Measurements from ENCODE around the gene NPDC1. TPM values are rescaled to one million over a fixed set of nuclear protein-coding genes. Genes with fewer than 3 reads are reported as not detected.

NPDC1 gene
- total RNA-seq, 1 experiment from 2014 or later, result not detected

DNA sequence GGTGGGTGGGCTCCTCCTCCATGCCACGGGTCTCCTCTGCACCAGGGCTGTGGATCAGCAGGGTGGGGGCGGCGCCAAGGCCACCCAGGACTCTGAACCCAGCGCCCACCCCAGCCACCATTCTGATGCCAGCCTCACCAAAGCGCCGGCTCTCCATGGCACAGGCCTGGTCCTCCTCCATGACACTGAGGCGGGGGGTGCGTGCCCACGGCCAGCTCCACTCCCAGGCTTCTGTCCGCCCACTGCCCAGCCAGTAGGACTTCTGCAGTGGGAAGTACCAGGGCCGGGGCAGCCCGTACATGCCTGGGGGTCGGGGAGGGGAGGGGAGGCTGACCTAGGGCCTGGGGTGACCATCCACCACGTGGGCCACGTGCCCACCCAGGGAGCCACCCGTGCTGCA lies 29.5 kb downstream of the NPDC1 start:
- no peak for DNase-seq (ENCODE audit: low read depth in 1 of 2, low spot score in 2 of 2)
- H3K36me3 ChIP-seq, result no peaks in the 10 kb centered on the region
- no peak overlapping the region for H3K4me3 ChIP-seq
- no peak overlapping the region for H3K27ac ChIP-seq
- no peaks in the 10 kb centered on the region for H3K27me3 ChIP-seq (replicated peaks)
- H3K9me3 ChIP-seq (replicated peaks), result no peaks in the 10 kb centered on the region
- no peaks in the 10 kb centered on the region for H3K4me1 ChIP-seq (replicated peaks)

- Histone ChIP-seq H3K27ac (no peak overlapping the region), H3K36me3 (no peaks in the 10 kb centered on the region), H3K4me1 (replicated peaks) (no peaks in the 10 kb centered on the region), H3K4me3 (no peak overlapping the region), H3K9me3 (replicated peaks) (no peaks in the 10 kb centered on the region), H3K27me3 (replicated peaks) (no peaks in the 10 kb centered on the region)
- DNase-seq (ENCODE audit: low read depth in 1 of 2, low spot score in 2 of 2), result no peak
Observed at GRCh38 chr9:137015976-137016375, 30.0 kb downstream of the NPDC1 start.

DNA sequence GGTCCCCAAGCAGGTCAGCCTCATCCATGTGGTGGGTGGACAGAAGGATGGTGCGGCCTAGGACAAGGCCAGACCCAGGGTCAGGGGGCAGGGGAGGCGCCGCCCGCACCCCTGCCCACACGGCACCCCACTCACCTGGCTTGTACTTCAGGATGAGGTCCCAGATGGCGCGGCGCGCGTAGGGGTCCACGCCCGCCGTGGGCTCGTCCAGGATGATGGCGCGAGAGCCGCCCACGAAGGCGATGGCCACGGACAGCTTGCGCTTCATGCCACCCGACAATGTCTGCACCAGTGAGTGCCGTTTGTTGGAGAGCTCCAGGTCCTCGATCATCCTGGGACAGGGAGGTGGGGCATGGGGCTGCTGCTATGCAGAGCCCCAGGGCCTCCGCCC lies 30.4 kb downstream of the NPDC1 start:
- Histone ChIP-seq H3K9me3 (replicated peaks) (no peaks in the 10 kb centered on the region), H3K4me3 (no peak overlapping the region)

GRCh38 chr9:137014776-137015539 lies 31.0 kb downstream of the NPDC1 start:
- H3K9me3 ChIP-seq (replicated peaks), result no peaks in the 10 kb centered on the region
- H3K36me3 ChIP-seq, result no peaks in the 10 kb centered on the region
- no peak for DNase-seq (ENCODE audit: low read depth in 1 of 2, low spot score in 2 of 2)
- no peaks in the 10 kb centered on the region for H3K4me1 ChIP-seq (replicated peaks)
- no peak overlapping the region for H3K27ac ChIP-seq
- no peak overlapping the region for H3K4me3 ChIP-seq
- no peaks in the 10 kb centered on the region for H3K27me3 ChIP-seq (replicated peaks)

More for the DNA sequence above, 30.4 kb downstream of the NPDC1 start:
- H3K27ac ChIP-seq, result no peak overlapping the region
- H3K27me3 ChIP-seq (replicated peaks), result no peaks in the 10 kb centered on the region
- DNase-seq (ENCODE audit: low read depth in 1 of 2, low spot score in 2 of 2), result no peak
- H3K36me3 ChIP-seq, result no peaks in the 10 kb centered on the region
- H3K4me1 ChIP-seq (replicated peaks), result no peaks in the 10 kb centered on the region

- DNase-seq (ENCODE audit: low read depth in 1 of 2, low spot score in 2 of 2), result no peak
- no peaks in the 10 kb centered on the region for H3K4me1 ChIP-seq (replicated peaks)
- no peaks in the 10 kb centered on the region for H3K9me3 ChIP-seq (replicated peaks)
- no peaks in the 10 kb centered on the region for H3K27me3 ChIP-seq (replicated peaks)
- no peak overlapping the region for H3K27ac ChIP-seq
- H3K4me3 ChIP-seq, result no peak overlapping the region
- H3K36me3 ChIP-seq, result no peaks in the 10 kb centered on the region
Observed at GRCh38 chr9:137014166-137014565, 31.8 kb downstream of the NPDC1 start.

DNA sequence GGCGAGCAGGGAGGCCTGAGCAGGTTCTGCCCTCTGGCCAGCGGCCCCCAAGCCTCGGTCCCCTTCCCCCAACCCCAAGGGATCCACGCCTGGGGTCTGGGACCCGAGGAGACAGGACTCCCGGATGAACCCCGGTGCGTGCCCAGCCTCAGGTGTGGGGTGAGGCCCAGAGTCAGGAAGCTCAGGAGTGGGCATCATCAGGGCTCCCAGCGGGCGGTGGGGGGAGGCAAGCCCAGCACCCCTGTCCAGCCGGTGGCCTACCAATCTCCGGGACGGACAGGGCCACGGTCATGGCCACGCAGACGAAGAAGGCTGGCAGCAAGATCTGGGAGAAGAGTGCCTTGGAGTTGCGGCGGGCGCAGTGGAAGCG lies 32.4 kb downstream of the NPDC1 start:
- Histone ChIP-seq H3K9me3 (replicated peaks) (no peaks in the 10 kb centered on the region), H3K27ac (no peak overlapping the region), H3K36me3 (no peaks in the 10 kb centered on the region), H3K4me1 (replicated peaks) (no peaks in the 10 kb centered on the region), H3K4me3 (no peak overlapping the region), H3K27me3 (replicated peaks) (no peaks in the 10 kb centered on the region)
- DNase-seq (ENCODE audit: low read depth in 1 of 2, low spot score in 2 of 2), result no peak

GRCh38 chr9:137012694-137013570 lies 33.0 kb downstream of the NPDC1 start:
- no peak for DNase-seq (ENCODE audit: low read depth in 1 of 2, low spot score in 2 of 2)
- no peak overlapping the region for H3K27ac ChIP-seq
- H3K9me3 ChIP-seq (replicated peaks), result no peaks in the 10 kb centered on the region
- no peak overlapping the region for H3K4me3 ChIP-seq
- H3K36me3 ChIP-seq, result no peaks in the 10 kb centered on the region
- no peaks in the 10 kb centered on the region; the same call in 1 of the 2 replicates for H3K4me1 ChIP-seq (replicated peaks)
- no peaks in the 10 kb centered on the region for H3K27me3 ChIP-seq (replicated peaks)

DNA sequence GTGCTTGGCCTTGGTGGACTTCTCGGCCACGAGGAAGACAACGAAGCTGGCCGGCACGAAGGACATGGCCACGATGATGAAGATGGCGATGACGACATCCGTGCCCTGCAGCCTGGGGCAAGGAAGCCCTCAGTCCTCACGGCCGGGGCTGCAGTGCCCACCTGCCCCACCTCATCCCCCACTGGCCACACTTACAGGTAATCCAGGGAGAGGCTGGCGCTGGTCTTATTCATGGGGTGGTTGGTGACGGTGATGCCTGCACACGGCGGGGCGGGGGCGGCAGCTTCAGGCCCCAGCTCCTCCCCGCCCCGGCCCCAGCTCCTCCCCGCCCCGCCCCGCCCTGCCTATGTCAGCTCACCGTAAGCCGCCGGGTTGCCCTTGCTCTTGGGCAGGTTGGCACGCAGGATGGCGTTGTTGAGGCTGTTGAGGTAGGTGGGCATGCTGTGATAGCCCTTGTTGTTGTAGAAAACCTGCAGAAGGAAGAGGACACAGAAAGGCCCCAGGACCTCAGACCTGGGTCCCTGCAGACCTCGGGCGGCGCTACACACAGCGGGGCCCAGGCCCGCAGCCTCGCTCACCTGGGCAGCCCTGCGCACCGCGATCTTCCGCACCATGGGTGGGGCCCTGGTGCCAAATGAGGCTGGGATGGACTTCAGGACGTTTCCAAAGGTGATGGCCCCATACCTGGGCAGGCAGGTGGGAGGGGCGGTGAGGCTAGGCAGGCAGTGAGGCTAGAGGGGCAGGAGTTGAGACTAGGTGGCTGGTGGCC lies 33.9 kb downstream of the NPDC1 start:
- no peaks in the 10 kb centered on the region; the same call in 1 of the 2 replicates for H3K27me3 ChIP-seq (replicated peaks)
- no peak overlapping the region for H3K27ac ChIP-seq
- DNase-seq (ENCODE audit: low read depth in 1 of 2, low spot score in 2 of 2), result no peak
- no peaks in the 10 kb centered on the region for H3K36me3 ChIP-seq
- no peaks in the 10 kb centered on the region for H3K9me3 ChIP-seq (replicated peaks)
- H3K4me3 ChIP-seq, result no peak overlapping the region
- H3K4me1 ChIP-seq (replicated peaks), result peaks cover 8% of the 10 kb centered on the region

GRCh38 chr9:137011156-137011555 lies 34.8 kb downstream of the NPDC1 start:
- no peaks in the 10 kb centered on the region for H3K9me3 ChIP-seq (replicated peaks)
- no peak overlapping the region for H3K27ac ChIP-seq
- H3K4me3 ChIP-seq, result no peak overlapping the region
- no peaks in the 10 kb centered on the region; the same call in 1 of the 2 replicates for H3K27me3 ChIP-seq (replicated peaks)
- DNase-seq (ENCODE audit: low read depth in 1 of 2, low spot score in 2 of 2), result no peak
- peaks cover 8% of the 10 kb centered on the region for H3K4me1 ChIP-seq (replicated peaks)
- no peaks in the 10 kb centered on the region for H3K36me3 ChIP-seq

DNA sequence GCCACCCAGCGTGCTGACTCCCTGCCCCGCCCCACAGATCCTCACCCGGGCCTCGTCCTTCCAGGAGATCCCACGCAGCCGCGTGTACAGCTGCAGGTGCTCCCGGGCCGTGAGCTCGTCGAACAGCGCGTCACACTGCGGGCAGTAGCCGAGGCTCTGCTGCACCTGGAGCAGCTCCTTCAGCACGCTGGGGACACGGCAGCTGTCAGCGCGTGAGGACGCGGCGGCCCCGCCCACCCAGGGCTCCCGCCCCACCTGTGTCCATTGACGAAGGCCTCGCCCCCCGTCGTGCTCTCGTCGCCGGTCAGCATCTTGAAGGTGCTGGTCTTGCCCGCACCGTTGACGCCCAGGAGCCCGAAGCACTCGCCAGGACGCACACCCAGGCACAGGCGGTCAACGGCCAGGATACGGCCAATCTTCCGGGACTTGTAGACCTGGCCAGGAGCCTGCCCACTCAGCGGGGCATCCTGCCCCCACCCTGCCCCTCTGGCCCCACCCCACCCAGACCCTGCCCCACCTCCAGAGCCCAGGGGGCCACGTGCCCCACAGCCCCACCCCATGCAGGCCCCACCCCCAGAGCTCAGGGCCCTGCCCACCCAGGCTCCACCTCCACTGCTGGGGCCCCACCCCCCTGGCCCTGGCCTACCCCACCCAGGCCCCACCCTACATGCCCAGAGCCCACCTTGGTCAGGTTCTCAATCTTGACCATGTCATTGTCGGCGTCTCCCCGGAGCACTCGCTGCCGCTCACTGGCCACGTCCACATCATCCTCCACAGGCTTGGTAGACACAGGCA lies 35.8 kb downstream of the NPDC1 start:
- no peaks in the 10 kb centered on the region for H3K36me3 ChIP-seq
- no peak overlapping the region for H3K27ac ChIP-seq
- DNase-seq (ENCODE audit: low read depth in 1 of 2, low spot score in 2 of 2), result no peak
- no peak overlapping the region for H3K4me3 ChIP-seq
- H3K4me1 ChIP-seq (replicated peaks), result peaks cover 8% of the 10 kb centered on the region
- H3K9me3 ChIP-seq (replicated peaks), result no peaks in the 10 kb centered on the region
- no peaks in the 10 kb centered on the region; the same call in 1 of the 2 replicates for H3K27me3 ChIP-seq (replicated peaks)

- Histone ChIP-seq H3K27me3 (replicated peaks) (no peaks in the 10 kb centered on the region; the same call in 1 of the 2 replicates), H3K27ac (no peak overlapping the region), H3K36me3 (no peaks in the 10 kb centered on the region), H3K4me3 (no peak overlapping the region), H3K9me3 (replicated peaks) (no peaks in the 10 kb centered on the region), H3K4me1 (replicated peaks) (peaks cover 8% of the 10 kb centered on the region)
- no peak for DNase-seq (ENCODE audit: low read depth in 1 of 2, low spot score in 2 of 2)
Observed at GRCh38 chr9:137009217-137009616, 36.8 kb downstream of the NPDC1 start.

DNA sequence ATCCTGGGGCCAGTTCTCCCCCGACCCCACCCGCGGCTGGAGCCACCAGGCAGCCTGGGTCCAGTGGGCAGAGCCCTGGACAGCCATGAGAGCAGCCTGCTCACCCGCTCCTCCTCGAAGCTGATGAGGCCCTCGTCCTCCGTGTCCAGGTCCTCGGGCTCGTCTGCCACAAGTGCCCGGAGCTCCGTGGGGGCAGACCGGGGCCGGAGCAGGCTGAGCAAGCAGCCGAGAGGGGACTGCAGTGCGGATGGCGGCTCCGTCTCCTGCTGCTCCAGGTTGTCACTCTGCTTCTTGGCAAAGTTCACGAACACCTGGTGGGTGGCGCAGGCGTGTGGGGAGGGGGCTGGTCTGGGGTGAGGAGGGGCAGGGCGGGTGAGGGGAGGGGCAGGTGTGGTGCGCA lies 37.7 kb downstream of the NPDC1 start:
- DNase-seq (ENCODE audit: low read depth in 1 of 2, low spot score in 2 of 2), result no peak
- Histone ChIP-seq H3K36me3 (no peaks in the 10 kb centered on the region), H3K27me3 (replicated peaks) (no peaks in the 10 kb centered on the region; the same call in 1 of the 2 replicates), H3K4me1 (replicated peaks) (peaks cover 8% of the 10 kb centered on the region), H3K4me3 (no peak overlapping the region), H3K27ac (no peak overlapping the region), H3K9me3 (replicated peaks) (no peaks in the 10 kb centered on the region)

GRCh38 chr9:137007816-137008270 lies 38.1 kb downstream of the NPDC1 start:
- DNase-seq (ENCODE audit: low read depth in 1 of 2, low spot score in 2 of 2), result no peak
- Histone ChIP-seq H3K4me1 (replicated peaks) (peaks cover 8% of the 10 kb centered on the region), H3K4me3 (no peak overlapping the region), H3K36me3 (no peaks in the 10 kb centered on the region), H3K27ac (no peak overlapping the region), H3K27me3 (replicated peaks) (no peaks in the 10 kb centered on the region; the same call in 1 of the 2 replicates), H3K9me3 (replicated peaks) (no peaks in the 10 kb centered on the region)
